ENCODE measurements around the gene HABP4.
A peak's percentile ranks its signal among the peaks of the same experiment; 100 is the strongest.

Gene HABP4, protein sequence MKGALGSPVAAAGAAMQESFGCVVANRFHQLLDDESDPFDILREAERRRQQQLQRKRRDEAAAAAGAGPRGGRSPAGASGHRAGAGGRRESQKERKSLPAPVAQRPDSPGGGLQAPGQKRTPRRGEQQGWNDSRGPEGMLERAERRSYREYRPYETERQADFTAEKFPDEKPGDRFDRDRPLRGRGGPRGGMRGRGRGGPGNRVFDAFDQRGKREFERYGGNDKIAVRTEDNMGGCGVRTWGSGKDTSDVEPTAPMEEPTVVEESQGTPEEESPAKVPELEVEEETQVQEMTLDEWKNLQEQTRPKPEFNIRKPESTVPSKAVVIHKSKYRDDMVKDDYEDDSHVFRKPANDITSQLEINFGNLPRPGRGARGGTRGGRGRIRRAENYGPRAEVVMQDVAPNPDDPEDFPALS
- total RNA-seq: 36.0 to 47.4 reads per million in 2 donors

- DNase-seq: peak; percentile 93
Measured at GRCh38 chr9:96449845-96450612, at the start of gene HABP4. TSS of gene HABP4 (plus strand) at chr9:96450169. CDS start at chr9:96450280, 111 bp downstream.

GRCh38 chr9:96408409-96409280 lies 41.3 kb upstream of the HABP4 start:
- no peak for DNase-seq

- no peak for DNase-seq
Measured at GRCh38 chr9:96411129-96411838, 38.7 kb upstream of the HABP4 start.

- DNase-seq: no peak
Measured at GRCh38 chr9:96412174-96412913, 37.6 kb upstream of the HABP4 start.

DNA sequence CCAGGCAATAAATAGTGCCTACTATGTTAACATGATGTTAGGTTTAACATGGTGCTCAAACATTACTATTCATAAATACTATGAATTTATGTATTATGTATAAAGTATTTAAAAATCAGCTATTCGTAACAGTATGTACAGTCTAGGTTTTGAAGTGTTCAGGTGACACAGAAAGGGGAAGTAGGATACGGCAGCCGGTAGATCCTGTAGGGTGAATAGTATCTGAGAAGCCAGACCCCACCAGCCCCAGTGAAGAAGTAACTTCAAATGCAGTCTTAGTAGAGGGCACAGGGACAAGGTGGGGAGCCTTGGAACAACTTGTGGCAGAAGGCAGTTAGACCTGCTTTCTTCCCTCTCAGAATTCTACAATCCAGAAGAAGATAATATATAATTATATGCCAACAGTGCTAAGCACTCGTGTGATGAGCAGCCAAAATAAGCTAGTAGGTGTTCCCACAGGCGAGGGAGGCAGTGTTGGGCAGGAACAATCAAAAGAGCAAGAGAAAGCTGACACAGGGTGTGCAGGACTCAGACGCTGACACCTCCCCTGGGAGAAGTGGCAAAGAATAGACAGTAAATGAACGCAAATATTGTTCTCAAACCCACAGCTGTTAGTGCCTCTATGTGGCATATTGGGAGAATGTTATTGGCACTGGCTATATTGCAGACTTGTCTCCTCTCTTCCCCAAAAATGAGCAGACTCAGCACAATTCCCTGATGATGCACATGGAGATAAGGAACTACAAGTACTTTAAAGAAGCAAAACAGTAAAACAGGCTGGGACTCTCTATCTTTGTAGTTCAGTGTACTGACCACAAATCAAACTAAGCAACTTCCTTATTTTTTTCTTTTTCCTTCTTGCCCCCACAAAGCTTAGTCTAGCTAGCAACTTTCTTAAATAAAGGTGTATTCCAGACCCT lies 36.4 kb upstream of the HABP4 start:
- DNase-seq: no peak

- DNase-seq: peak; percentile 89
Measured at GRCh38 chr9:96417051-96417586, 32.9 kb upstream of the HABP4 start.

GRCh38 chr9:96417661-96418082 lies 32.3 kb upstream of the HABP4 start:
- no peak for DNase-seq

DNA sequence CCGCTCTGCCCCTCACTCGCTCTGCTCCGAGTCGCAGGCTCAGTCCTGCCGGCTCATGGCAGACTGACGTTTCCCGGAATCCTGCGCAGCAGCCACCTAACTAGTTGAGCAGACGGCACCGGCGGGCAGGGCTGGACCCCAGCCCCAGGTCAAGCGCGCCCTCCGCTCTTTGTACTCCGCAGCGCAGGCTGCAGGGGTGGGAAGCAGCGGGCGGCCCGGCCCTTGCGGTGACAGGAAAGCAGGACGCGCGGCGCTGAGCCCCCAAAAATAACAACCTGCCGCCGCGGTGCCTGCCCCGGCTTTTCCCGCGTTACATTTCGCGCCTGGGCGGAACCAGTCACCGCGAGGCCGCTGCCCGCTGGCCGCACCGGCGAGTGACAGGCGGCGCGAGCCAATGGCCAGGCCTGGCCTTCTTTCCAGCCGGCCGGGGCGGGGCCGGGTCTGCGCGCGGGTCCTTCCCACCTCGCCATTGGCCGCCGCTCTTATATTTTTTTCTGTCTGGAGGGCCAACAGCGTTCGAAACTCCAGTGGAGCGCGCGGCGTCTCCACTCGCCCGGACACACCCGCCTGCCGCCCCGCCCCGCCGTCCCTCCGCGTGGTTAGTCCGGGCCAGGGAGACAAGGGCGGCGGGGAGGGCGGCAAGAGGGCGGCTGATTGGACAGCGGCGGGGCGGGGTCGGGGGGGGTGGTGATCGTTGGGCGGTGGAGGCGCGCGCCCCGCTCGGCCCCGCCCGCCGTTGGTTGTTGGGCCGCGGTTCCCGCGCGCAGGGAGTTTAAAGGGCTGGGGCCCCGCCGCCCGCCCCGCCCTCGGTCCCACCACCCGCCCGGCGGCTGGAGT lies 31.7 kb upstream of the HABP4 start, which contains the start of gene ZNF367:
Gene ZNF367, minus strand, starts transcription at position 288 of the 837 bp plus-strand sequence. CDS start 338 bp downstream, outside the sequence.
- DNase-seq: peak; percentile 97

GRCh38 chr9:96418920-96419690 lies 30.9 kb upstream of the HABP4 start:
- peak; percentile 54 for DNase-seq

DNA sequence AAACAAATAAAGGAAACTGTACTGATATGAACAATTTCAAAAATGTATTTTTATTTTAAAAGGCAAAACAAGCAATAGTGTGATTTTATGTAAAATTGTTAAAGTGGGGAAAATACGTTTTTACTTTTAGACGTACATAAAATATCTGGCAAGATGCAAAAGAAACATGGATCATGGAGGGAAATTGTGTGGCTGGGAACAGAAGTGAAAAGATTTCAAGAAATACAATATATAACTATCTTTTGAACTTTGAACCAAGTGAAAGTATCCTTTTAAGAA lies 30.3 kb upstream of the HABP4 start:
- no peak for DNase-seq

DNA sequence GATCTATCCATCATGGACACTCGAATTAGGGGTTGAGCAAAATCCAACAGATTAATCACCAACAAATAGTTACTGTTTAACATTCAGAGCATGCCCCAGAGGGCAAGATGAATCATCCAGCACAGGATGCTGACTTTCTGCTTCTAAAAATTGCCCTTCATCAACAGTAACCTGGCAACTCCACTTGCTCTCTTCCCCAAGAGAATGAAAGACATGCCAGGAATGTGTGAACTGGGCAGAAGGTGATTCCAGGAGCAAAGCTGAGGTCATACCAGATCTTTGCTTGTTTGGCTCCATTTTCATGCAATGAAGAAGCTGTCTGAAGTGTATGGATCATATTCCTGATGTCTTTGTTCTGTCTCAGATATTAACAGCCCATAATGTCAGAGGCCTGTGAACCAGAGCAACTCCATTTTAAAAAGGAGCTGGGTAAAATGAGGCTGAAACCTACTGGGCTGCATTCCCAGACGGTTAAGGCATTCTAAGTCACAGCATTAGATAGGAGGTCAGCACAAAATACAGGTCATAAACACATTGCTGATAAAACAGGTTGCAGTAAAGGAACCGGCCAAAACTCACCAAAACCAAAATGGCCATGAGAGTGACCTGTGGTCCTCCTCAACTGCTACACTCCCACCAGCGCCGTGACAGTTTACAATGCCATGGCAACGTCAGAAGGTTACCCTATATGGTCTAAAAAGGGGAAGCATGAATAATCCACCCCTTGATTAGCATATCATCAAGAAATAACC lies 29.3 kb upstream of the HABP4 start:
- DNase-seq: no peak

- DNase-seq: no peak
Measured at GRCh38 chr9:96423322-96423984, 26.5 kb upstream of the HABP4 start.

GRCh38 chr9:96423985-96424336 lies 26.0 kb upstream of the HABP4 start:
- DNase-seq: no peak

DNA sequence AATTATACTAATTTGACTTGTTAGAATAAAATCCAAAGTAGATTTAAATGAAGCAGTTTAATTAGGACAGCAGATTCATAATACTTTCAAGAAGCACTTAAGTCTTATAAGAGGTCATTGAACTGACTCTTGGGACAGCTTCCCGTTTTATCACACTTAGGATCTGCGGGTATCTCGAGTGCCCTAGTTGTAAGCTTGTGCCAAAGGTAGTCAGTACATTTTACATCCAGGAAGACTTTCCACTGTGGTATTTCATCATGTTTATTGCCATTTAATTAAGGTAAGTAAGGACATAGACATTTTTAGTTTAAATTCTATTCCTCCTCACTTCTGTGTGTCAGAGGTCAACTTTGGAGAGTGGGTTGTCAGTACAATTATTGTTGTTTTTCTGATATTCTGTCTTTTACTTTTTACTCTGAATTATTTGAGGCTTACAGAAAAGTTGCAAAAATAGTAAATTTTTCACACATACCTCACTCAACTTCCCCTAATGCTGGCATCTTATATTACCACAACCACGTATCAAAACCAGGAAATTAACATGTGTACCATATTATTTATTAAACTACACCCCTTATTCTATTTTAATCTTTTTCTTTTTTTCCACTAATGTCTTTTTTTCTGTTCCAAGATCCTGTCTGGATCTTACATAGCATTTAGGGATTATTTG lies 24.3 kb upstream of the HABP4 start:
- no peak for DNase-seq

DNA sequence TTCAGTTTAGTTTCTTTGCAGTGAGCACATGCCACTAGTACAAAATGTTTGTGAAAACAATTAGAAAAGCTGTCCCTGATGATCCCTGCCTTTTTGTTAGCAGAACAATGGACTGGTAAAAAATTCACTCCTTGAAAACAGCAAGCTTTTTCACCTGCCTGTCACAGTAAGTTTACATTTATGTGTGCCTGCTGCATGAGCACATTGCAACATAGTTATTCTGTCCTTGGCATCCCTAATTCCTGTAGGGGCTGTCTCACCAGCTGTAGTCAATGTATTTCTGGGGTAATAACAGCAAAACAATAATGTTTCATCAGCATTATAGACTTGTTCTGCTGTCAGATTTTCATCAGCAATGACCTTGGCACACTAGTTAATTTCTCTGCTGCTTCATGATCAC lies 20.2 kb upstream of the HABP4 start:
- no peak for DNase-seq

DNA sequence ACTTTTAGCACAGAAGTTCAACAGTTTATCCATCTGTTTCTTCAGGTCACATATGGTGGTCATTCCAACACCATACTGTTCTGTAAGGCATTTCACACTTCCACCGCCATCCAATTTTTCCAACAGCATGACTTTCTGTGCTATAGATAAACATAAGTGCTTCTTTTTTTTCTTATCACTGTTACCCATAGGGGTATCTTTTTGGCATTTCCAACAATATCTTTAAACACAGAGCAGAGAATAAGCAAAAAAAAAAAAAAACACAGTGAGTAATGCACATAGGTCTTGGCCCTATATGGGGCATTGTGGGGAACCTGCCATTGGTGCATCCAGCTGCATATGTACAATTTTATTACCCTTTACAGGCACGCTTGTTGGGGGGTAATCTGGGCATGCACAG lies 19.6 kb upstream of the HABP4 start:
- DNase-seq: no peak

DNA sequence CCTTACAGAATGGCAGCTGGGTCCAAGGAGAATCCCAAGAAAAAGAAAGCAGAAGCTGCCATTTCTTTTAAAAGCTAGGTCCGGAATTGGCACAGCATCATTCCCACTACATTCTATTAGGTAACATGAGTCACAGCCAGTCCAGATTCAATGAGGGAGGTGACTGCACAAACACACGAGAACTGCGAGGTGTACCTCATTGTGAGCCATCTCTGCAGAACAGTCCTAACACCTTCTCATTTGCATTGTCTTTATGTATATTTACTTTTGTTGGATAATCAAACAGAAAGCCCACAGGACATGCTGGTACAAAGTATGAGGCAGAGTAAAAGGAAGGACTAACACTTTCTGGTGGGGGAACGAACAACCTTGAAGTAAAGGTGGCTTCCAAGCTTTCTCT lies 14.6 kb upstream of the HABP4 start:
- no peak for DNase-seq

Data from activated gamma-delta T cell (primary cell).